ENCODE measurements around the gene DAPK1.

DNA sequence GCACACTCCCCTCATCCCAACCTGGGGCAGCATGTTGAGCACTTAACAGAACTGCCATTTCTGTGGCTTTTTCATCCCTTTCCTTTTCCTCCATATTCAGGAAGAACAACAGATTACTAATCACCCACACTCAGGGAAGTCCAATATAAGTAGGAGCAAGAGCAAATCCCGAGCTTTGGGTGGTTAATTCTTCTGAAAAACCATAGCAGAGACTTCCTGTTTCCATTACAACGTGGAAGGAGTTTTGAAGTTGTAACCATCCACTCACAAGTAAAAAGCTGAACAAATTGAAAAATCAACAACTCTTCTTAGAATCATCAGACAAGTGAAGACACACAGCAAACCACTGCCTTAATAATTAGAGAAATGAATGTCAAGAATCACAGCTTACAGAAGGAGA is 236.4 kb downstream of the DAPK1 start:
- TF ChIP-seq, protein P1, sequence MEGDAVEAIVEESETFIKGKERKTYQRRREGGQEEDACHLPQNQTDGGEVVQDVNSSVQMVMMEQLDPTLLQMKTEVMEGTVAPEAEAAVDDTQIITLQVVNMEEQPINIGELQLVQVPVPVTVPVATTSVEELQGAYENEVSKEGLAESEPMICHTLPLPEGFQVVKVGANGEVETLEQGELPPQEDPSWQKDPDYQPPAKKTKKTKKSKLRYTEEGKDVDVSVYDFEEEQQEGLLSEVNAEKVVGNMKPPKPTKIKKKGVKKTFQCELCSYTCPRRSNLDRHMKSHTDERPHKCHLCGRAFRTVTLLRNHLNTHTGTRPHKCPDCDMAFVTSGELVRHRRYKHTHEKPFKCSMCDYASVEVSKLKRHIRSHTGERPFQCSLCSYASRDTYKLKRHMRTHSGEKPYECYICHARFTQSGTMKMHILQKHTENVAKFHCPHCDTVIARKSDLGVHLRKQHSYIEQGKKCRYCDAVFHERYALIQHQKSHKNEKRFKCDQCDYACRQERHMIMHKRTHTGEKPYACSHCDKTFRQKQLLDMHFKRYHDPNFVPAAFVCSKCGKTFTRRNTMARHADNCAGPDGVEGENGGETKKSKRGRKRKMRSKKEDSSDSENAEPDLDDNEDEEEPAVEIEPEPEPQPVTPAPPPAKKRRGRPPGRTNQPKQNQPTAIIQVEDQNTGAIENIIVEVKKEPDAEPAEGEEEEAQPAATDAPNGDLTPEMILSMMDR (IDR thresholded peaks at IDR 0.05; ENCODE audit: extremely low read depth in 1 of 2, insufficient read depth in 1 of 2, low read depth in 1 of 2, low read length in 2 of 2), result no peak
- TF ChIP-seq POLR2A (IDR thresholded peaks at IDR 0.05; ENCODE audit: low read depth, low read length) (no peak), EZH2 (IDR thresholded peaks at IDR 0.05; ENCODE audit: borderline replicate concordance, low read depth, low read length, severe bottlenecking) (no peak), GATA2 (IDR thresholded peaks at IDR 0.05; ENCODE audit: insufficient read depth, insufficient read length, low read depth, low read length) (no peak), JUN (IDR thresholded peaks at IDR 0.05; ENCODE audit: borderline replicate concordance, insufficient read depth, insufficient read length, low read depth) (no peak), POLR2AphosphoS5 (IDR thresholded peaks at IDR 0.05; ENCODE audit: insufficient read depth, low read depth, low read length) (no peak)
- TF ChIP-seq, protein P2, sequence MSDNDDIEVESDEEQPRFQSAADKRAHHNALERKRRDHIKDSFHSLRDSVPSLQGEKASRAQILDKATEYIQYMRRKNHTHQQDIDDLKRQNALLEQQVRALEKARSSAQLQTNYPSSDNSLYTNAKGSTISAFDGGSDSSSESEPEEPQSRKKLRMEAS (IDR thresholded peaks at IDR 0.05; ENCODE audit: insufficient read depth, insufficient read length), result no peak
